Endodermal cell (in vitro differentiated cells): Measurements from ENCODE around the gene ZIC4. TPM values are rescaled to one million over a fixed set of nuclear protein-coding genes. Genes with fewer than 3 reads are reported as not detected.
A peak's percentile ranks its signal among the peaks of the same experiment; 100 is the strongest.

Source experiments
- DNase-seq: peaks from one replicate; pipeline ENCODE4 v3.0.0-alpha.2; 2017
- H3K27ac ChIP-seq: 2 replicates; pipeline ENCODE4 v1.5.1; 2013; ENCODE audit warnings: mild to moderate bottlenecking, low read depth, low read length, moderate library complexity
- H3K27me3 ChIP-seq: 2 replicates; pipeline ENCODE4 v1.6.1; 2013; ENCODE audit warnings: mild to moderate bottlenecking, low read length, moderate library complexity; ENCODE audit not compliant: insufficient read depth, control insufficient read depth, poor library complexity, severe bottlenecking
- H3K36me3 ChIP-seq: 2 replicates; pipeline ENCODE4 v1.7.0; 2013; ENCODE audit warnings: mild to moderate bottlenecking, low read length, moderate library complexity; ENCODE audit not compliant: control insufficient read depth, insufficient read depth
- H3K4me1 ChIP-seq: one replicate; pipeline ENCODE4 v1.7.0; 2013; ENCODE audit warnings: low read length; ENCODE audit not compliant: control insufficient read depth, insufficient read depth
- H3K4me3 ChIP-seq: 2 replicates; pipeline ENCODE4 v1.5.1; 2013; ENCODE audit warnings: mild to moderate bottlenecking, low read length, moderate library complexity
- H3K9ac ChIP-seq: 2 replicates; pipeline ENCODE4 v1.6.1; 2013; ENCODE audit warnings: mild to moderate bottlenecking, low read length, moderate library complexity; ENCODE audit not compliant: poor library complexity, severe bottlenecking; ENCODE audit errors: extremely low read depth
- H3K9me3 ChIP-seq: 2 replicates; pipeline ENCODE4 v1.6.1; 2013; ENCODE audit warnings: mild to moderate bottlenecking, low read length, moderate library complexity; ENCODE audit not compliant: control insufficient read depth
- H3K27ac Mint-ChIP-seq: 2 replicates; pipeline ENCODE4 v1.8.0; 2020; ENCODE audit warnings: mixed read lengths
- H3K27me3 Mint-ChIP-seq: 2 replicates; pipeline ENCODE4 v1.8.0; 2021; ENCODE audit warnings: mild to moderate bottlenecking, mixed read lengths; ENCODE audit not compliant: insufficient read depth
- H3K36me3 Mint-ChIP-seq: 2 replicates; pipeline ENCODE4 v1.8.0; 2020; ENCODE audit warnings: low read depth, mixed read lengths
- H3K4me1 Mint-ChIP-seq: 2 replicates; pipeline ENCODE4 v1.8.0; 2020; ENCODE audit warnings: mixed read lengths
- H3K4me3 Mint-ChIP-seq: 2 replicates; pipeline ENCODE4 v1.8.0; 2020; ENCODE audit warnings: mild to moderate bottlenecking, moderate library complexity, mixed read lengths
- H3K9me3 Mint-ChIP-seq: 2 replicates; pipeline ENCODE4 v1.8.0; 2020; ENCODE audit warnings: mild to moderate bottlenecking, mixed read lengths
- CTCF ChIP-seq: fragments of 200-600 bp; sonication (generic); conservative IDR thresholded peaks from 2 replicates; pipeline ENCODE4 v1.5.0; 2021; ENCODE audit warnings: antibody characterized with exemption, mild to moderate bottlenecking
- WGBS, 2 experiments: methylation state at CpG; one replicate each; pipeline versions ENCODE4 v1.1.5 to v1.1.7; 2013; ENCODE audit warnings: missing lambda C conversion rate in 2 of 2, mixed read lengths in 1 of 2; ENCODE audit not compliant: insufficient coverage in 1 of 2, insufficient read length in 1 of 2; 5-methylcytosine and 5-hydroxymethylcytosine counted together
- total RNA-seq, 2 donors: library from RNA; stranded (reverse); fragmentation: NEBNext Ultra II Directional in 1 of 2; extraction: Animal tissue kit (Norgen Biotek cat#: 25700) in 1 of 2; gene quantifications; 2 replicates in 1 of 2; 3 replicates in 1 of 2; pipeline ENCODE4 v1.2.1, GENCODE V29; 2021

ZIC4 gene
- total RNA-seq, 2 donors from 2014 or later, result not detected

- H3K27ac Mint-ChIP-seq, result no peak overlapping the region
- peaks cover 18% of the 10 kb centered on the region for H3K4me1 Mint-ChIP-seq
- H3K36me3 ChIP-seq, result no peaks in the 10 kb centered on the region
- H3K27me3 ChIP-seq, result peaks cover 100% of the 10 kb centered on the region
- no peak for TF ChIP-seq CTCF
- H3K27ac ChIP-seq, result no peak overlapping the region
- no peak overlapping the region for H3K4me3 ChIP-seq
- H3K9me3 Mint-ChIP-seq, result no peaks in the 10 kb centered on the region
- no peak for DNase-seq
- H3K9me3 ChIP-seq, result no peaks in the 10 kb centered on the region
- no peak overlapping the region for H3K4me3 Mint-ChIP-seq
- no peaks in the 10 kb centered on the region for H3K4me1 ChIP-seq
- H3K36me3 Mint-ChIP-seq, result no peaks in the 10 kb centered on the region
- peaks cover 100% of the 10 kb centered on the region for H3K27me3 Mint-ChIP-seq
- H3K9ac ChIP-seq, result no peak overlapping the region
These were observed 6.2 kb downstream of the ZIC4 start for GRCh38 chr3:147400111-147400510.

GRCh38 chr3:147398813-147399534 is 7.4 kb downstream of the ZIC4 start:
- Histone ChIP-seq H3K4me1 (peaks cover 6% of the 10 kb centered on the region), H3K9me3 (no peaks in the 10 kb centered on the region), H3K36me3 (no peaks in the 10 kb centered on the region), H3K4me3 (no peak overlapping the region), H3K27me3 (peaks cover 100% of the 10 kb centered on the region), H3K27ac (no peak overlapping the region), H3K9ac (no peak overlapping the region)
- H3K27me3 Mint-ChIP-seq, result peaks cover 100% of the 10 kb centered on the region
- DNase-seq, result no peak
- no peak for TF ChIP-seq CTCF
- no peaks in the 10 kb centered on the region for H3K36me3 Mint-ChIP-seq
- WGBS, 2 experiments, result 65 to 100% methylated on average over 1 to 2 of the region's 2 CpGs
- H3K9me3 Mint-ChIP-seq, result no peaks in the 10 kb centered on the region
- no peak overlapping the region for H3K27ac Mint-ChIP-seq
- no peak overlapping the region for H3K4me3 Mint-ChIP-seq
- H3K4me1 Mint-ChIP-seq, result peaks cover 20% of the 10 kb centered on the region

- peak overlapping the region; percentile 97 for H3K27ac ChIP-seq
- DNase-seq, result peak; percentile 80
- Mint-ChIP-seq H3K36me3 (no peaks in the 10 kb centered on the region), H3K4me3 (peak overlapping the region; percentile 42), H3K27me3 (peaks cover 100% of the 10 kb centered on the region), H3K27ac (no peak overlapping the region), H3K4me1 (peaks cover 20% of the 10 kb centered on the region), H3K9me3 (no peaks in the 10 kb centered on the region)
- 10 to 14% methylated on average over 18 to 46 of the region's 46 CpGs for WGBS, 2 experiments
- H3K9ac ChIP-seq, result no peak overlapping the region
- TF ChIP-seq CTCF, result no peak
- H3K36me3 ChIP-seq, result no peaks in the 10 kb centered on the region
- no peaks in the 10 kb centered on the region for H3K9me3 ChIP-seq
- peaks cover 6% of the 10 kb centered on the region for H3K4me1 ChIP-seq
- peak overlapping the region; percentile 69 for H3K4me3 ChIP-seq
- H3K27me3 ChIP-seq, result peaks cover 100% of the 10 kb centered on the region
These were observed 8.2 kb downstream of the ZIC4 start for GRCh38 chr3:147397875-147398812.
